MM.1S (cell line): Measurements from ENCODE around the gene PSIP1.
"Not testable (repeated sequence)": the region's sequence is repeated elsewhere in the genome, so short reads cannot be mapped to it uniquely, and the experiment has no call there.

Experiments used
- DNase-seq: peaks from one replicate; pipeline ENCODE4 v3.0.0-alpha.2; 2015
- H2AFZ ChIP-seq: fragments of 300-600 bp; sonication (generic); 2 replicates; pipeline ENCODE4 v1.6.0; 2016; ENCODE audit warnings: antibody characterized with exemption, low read length
- H3F3A ChIP-seq: fragments of 300-600 bp; sonication (generic); 2 replicates; pipeline ENCODE4 v1.6.1; 2016; ENCODE audit warnings: mild to moderate bottlenecking, antibody characterized with exemption, low read length, moderate library complexity, mixed read lengths; ENCODE audit not compliant: insufficient read depth
- H3K27ac ChIP-seq: fragments of 300-600 bp; sonication (generic); 2 replicates; pipeline ENCODE4 v1.5.1; 2016; ENCODE audit warnings: mild to moderate bottlenecking, low read length
- H3K27me3 ChIP-seq: fragments of 300-600 bp; sonication (generic); replicated peaks from 2 replicates; pipeline ENCODE4 v1.6.0; 2016; ENCODE audit warnings: low read length; ENCODE audit not compliant: insufficient read depth
- H3K36me3 ChIP-seq: fragments of 300-600 bp; sonication (generic); replicated peaks from 2 replicates; pipeline ENCODE4 v1.6.1; 2016; ENCODE audit warnings: mild to moderate bottlenecking, low read length, mixed read lengths; ENCODE audit not compliant: insufficient read depth
- H3K4me1 ChIP-seq: fragments of 300-600 bp; sonication (generic); 2 replicates; pipeline ENCODE4 v1.6.1; 2016; ENCODE audit warnings: low read length, mixed read lengths
- H3K4me2 ChIP-seq: fragments of 300-600 bp; sonication (generic); 2 replicates; pipeline ENCODE4 v1.6.0; 2016; ENCODE audit warnings: low read depth, low read length
- H3K4me3 ChIP-seq: fragments of 300-600 bp; sonication (generic); 2 replicates; pipeline ENCODE4 v1.5.1; 2016; ENCODE audit warnings: low read length, mixed read lengths
- H3K79me2 ChIP-seq: fragments of 300-600 bp; sonication (generic); 2 replicates; pipeline ENCODE4 v1.6.1; 2016; ENCODE audit warnings: mixed run types, low read length, mixed read lengths
- H3K9ac ChIP-seq: fragments of 300-600 bp; sonication (generic); 2 replicates; pipeline ENCODE4 v1.6.1; 2016; ENCODE audit warnings: low read length, mixed read lengths
- H3K9me2 ChIP-seq: fragments of 300-600 bp; sonication (generic); replicated peaks from 2 replicates; pipeline ENCODE4 v1.6.1; 2016; ENCODE audit warnings: mild to moderate bottlenecking, low read length, mixed read lengths; ENCODE audit not compliant: insufficient read depth
- H3K9me3 ChIP-seq: fragments of 300-600 bp; sonication (generic); replicated peaks from 2 replicates; pipeline ENCODE4 v1.6.1; 2016; ENCODE audit warnings: mild to moderate bottlenecking, low read length, mixed read lengths; ENCODE audit not compliant: insufficient read depth
- H4K20me1 ChIP-seq: fragments of 300-600 bp; sonication (generic); 2 replicates; pipeline ENCODE4 v1.6.1; 2016; ENCODE audit warnings: mild to moderate bottlenecking, low read length, moderate library complexity, mixed read lengths; ENCODE audit not compliant: insufficient read depth
- EZH2 ChIP-seq: fragments of 300-600 bp; sonication (generic); optimal IDR thresholded peaks from 2 replicates; pipeline ENCODE3; 2017; ENCODE audit warnings: low read depth, mild to moderate bottlenecking, antibody characterized with exemption, low read length, mixed read lengths
- EZH2phosphoT487 ChIP-seq: fragments of 300-600 bp; sonication (generic); IDR thresholded peaks from 2 replicates; pipeline ENCODE4 v1.6.1; 2018; ENCODE audit warnings: antibody characterized with exemption, low read length
- TF ChIP-seq, protein P1 (sequence below): fragments of 300-600 bp; sonication (generic); IDR thresholded peaks from 2 replicates; pipeline ENCODE4 v1.5.1; 2016; ENCODE audit warnings: antibody characterized with exemption, low read length, mixed read lengths

PSIP1 gene

GRCh38 chr9:15444141-15444540, 66.6 kb downstream of the PSIP1 start:
- H3K79me2 ChIP-seq = peaks cover 2% of the 10 kb centered on the region; the same call in 1 of the 2 replicates
- no peak overlapping the region for H2AFZ ChIP-seq
- H3K9me3 ChIP-seq = no peaks in the 10 kb centered on the region
- no peaks in the 10 kb centered on the region for H3K4me1 ChIP-seq
- no peaks in the 10 kb centered on the region for H3K9me2 ChIP-seq
- no peak overlapping the region for H3K27ac ChIP-seq
- no peaks in the 10 kb centered on the region for H3F3A ChIP-seq
- no peaks in the 10 kb centered on the region for H3K36me3 ChIP-seq
- TF ChIP-seq EZH2 (no peak), EZH2phosphoT487 (no peak)
- TF ChIP-seq, protein P1, sequence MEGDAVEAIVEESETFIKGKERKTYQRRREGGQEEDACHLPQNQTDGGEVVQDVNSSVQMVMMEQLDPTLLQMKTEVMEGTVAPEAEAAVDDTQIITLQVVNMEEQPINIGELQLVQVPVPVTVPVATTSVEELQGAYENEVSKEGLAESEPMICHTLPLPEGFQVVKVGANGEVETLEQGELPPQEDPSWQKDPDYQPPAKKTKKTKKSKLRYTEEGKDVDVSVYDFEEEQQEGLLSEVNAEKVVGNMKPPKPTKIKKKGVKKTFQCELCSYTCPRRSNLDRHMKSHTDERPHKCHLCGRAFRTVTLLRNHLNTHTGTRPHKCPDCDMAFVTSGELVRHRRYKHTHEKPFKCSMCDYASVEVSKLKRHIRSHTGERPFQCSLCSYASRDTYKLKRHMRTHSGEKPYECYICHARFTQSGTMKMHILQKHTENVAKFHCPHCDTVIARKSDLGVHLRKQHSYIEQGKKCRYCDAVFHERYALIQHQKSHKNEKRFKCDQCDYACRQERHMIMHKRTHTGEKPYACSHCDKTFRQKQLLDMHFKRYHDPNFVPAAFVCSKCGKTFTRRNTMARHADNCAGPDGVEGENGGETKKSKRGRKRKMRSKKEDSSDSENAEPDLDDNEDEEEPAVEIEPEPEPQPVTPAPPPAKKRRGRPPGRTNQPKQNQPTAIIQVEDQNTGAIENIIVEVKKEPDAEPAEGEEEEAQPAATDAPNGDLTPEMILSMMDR = no peak
- H3K27me3 ChIP-seq = no peaks in the 10 kb centered on the region
- H3K4me3 ChIP-seq = no peak overlapping the region
- no peaks in the 10 kb centered on the region for H4K20me1 ChIP-seq
- H3K9ac ChIP-seq = no peak overlapping the region
- no peak overlapping the region for H3K4me2 ChIP-seq
- no peak for DNase-seq

DNA sequence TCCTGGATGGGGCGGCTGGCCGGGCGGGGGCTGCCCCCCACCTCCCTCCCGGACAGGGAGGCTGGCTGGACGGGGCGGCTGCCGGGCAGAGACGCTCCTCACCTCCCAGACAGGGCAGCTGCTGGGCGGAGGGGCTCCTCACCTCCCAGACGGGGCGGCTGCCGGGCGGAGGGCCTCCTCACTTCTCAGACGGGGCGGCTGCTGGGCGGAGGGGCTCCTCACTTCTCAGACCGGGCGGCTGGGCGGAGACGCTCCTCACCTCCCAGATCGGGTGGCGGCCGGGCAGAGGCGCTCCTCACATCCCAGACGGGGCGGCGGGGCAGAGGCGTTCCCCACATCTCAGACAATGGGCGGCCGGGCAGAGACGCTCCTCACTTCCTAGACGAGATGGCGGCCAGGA, 68.5 kb downstream of the PSIP1 start:
- not testable (repeated sequence) for H2AFZ ChIP-seq, H3K4me1 ChIP-seq, H4K20me1 ChIP-seq, H3K27ac ChIP-seq, H3F3A ChIP-seq, H3K4me3 ChIP-seq, H3K4me2 ChIP-seq, H3K9me2 ChIP-seq, H3K9me3 ChIP-seq, DNase-seq, H3K36me3 ChIP-seq, H3K27me3 ChIP-seq, H3K9ac ChIP-seq
- H3K79me2 ChIP-seq = peaks cover 11% of the 10 kb centered on the region

GRCh38 chr9:15441841-15442240, 68.9 kb downstream of the PSIP1 start:
- peaks cover 11% of the 10 kb centered on the region for H3K79me2 ChIP-seq
- H3K4me1 ChIP-seq, H3K4me3 ChIP-seq, H3K36me3 ChIP-seq, H3K9me2 ChIP-seq, H4K20me1 ChIP-seq, H3K9me3 ChIP-seq, H3K27me3 ChIP-seq, H3K9ac ChIP-seq, H3K27ac ChIP-seq, DNase-seq, H2AFZ ChIP-seq, H3F3A ChIP-seq, H3K4me2 ChIP-seq: not testable (repeated sequence)

DNA sequence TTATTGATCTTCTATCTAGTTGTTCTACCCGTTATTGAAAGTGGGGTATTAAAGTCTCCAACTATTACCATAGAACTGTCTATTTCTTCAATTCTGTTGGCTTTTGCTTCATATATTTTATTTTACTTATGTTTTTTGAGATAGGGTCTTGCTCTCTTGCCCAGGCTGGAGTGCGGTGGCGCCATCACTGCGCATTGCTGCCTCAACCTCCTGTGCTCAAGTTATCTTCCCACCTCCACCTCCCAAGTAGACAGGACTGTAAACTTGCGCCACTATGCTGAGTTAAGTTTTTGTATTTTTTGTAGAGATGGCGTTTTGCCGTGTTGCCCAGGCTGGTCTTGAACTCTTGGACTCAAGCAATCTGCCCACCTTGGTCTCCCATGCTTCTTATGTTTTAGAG, 71.9 kb downstream of the PSIP1 start:
- H3K4me3 ChIP-seq = no peak overlapping the region
- no peaks in the 10 kb centered on the region for H3K9me3 ChIP-seq
- TF ChIP-seq EZH2phosphoT487 = no peak
- TF ChIP-seq, protein P1 = no peak
- no peak for TF ChIP-seq EZH2
- no peaks in the 10 kb centered on the region for H4K20me1 ChIP-seq
- no peak overlapping the region for H2AFZ ChIP-seq
- DNase-seq = no peak
- no peaks in the 10 kb centered on the region for H3K27me3 ChIP-seq
- H3K4me2 ChIP-seq = no peak overlapping the region
- peaks cover 23% of the 10 kb centered on the region for H3K79me2 ChIP-seq
- H3K36me3 ChIP-seq = no peaks in the 10 kb centered on the region
- H3K4me1 ChIP-seq = 0 out of 2 replicates have a peak, but pooled peaks cover 4% of the 10 kb centered on the region
- no peak overlapping the region for H3K27ac ChIP-seq
- H3F3A ChIP-seq = no peaks in the 10 kb centered on the region
- H3K9ac ChIP-seq = no peak overlapping the region
- H3K9me2 ChIP-seq = no peaks in the 10 kb centered on the region
